Measurements from ENCODE around the gene CALR.

- TF ChIP-seq RARB (CRISPR knock-in tag; IDR thresholded peaks at IDR 0.05): no peak
- TF ChIP-seq, protein P1, sequence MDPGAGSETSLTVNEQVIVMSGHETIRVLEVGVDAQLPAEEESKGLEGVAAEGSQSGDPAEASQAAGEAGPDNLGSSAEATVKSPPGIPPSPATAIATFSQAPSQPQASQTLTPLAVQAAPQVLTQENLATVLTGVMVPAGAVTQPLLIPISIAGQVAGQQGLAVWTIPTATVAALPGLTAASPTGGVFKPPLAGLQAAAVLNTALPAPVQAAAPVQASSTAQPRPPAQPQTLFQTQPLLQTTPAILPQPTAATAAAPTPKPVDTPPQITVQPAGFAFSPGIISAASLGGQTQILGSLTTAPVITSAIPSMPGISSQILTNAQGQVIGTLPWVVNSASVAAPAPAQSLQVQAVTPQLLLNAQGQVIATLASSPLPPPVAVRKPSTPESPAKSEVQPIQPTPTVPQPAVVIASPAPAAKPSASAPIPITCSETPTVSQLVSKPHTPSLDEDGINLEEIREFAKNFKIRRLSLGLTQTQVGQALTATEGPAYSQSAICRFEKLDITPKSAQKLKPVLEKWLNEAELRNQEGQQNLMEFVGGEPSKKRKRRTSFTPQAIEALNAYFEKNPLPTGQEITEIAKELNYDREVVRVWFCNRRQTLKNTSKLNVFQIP (CRISPR knock-in tag; IDR thresholded peaks at IDR 0.05; ENCODE audit: borderline replicate concordance, low read depth): no peak
- no peak for TF ChIP-seq CREB5 (CRISPR knock-in tag; IDR thresholded peaks at IDR 0.05; ENCODE audit: low read depth)
- no peak for TF ChIP-seq ZFP3 (CRISPR knock-in tag; IDR thresholded peaks at IDR 0.05)
- TF ChIP-seq PATZ1 (CRISPR knock-in tag; IDR thresholded peaks at IDR 0.05; ENCODE audit: borderline replicate concordance): no peak
Measured at GRCh38 chr19:12896460-12896859, 41.9 kb upstream of the CALR start.
